ENCODE measurements around the gene RANGRF. TPM values are rescaled to one million over a fixed set of nuclear protein-coding genes. Genes with fewer than 3 reads are reported as not detected.

The RANGRF gene
- total RNA-seq, 1 donor from 2014 or later, result 11.9 TPM

GRCh38 chr17:8312726-8313600 lies 24.5 kb downstream of the RANGRF start:
- H3K27me3 Mint-ChIP-seq (ENCODE audit: insufficient read depth, low read depth), result peaks cover 39% of the 10 kb centered on the region
- no peaks in the 10 kb centered on the region for H3K36me3 ChIP-seq
- no peak overlapping the region for H3K27ac Mint-ChIP-seq
- H3K9me3 Mint-ChIP-seq, result no peaks in the 10 kb centered on the region
- no peaks in the 10 kb centered on the region for H4K20me1 ChIP-seq (ENCODE audit: low read depth)
- peaks cover 27% of the 10 kb centered on the region for H3K4me1 Mint-ChIP-seq
- H3K9ac ChIP-seq, result no peak overlapping the region
- H2AFZ ChIP-seq (replicated peaks), result no peak overlapping the region
- peaks cover 11% of the 10 kb centered on the region for H3K4me1 ChIP-seq
- H3F3A ChIP-seq (ENCODE audit: low read depth), result peaks cover 3% of the 10 kb centered on the region
- no peak overlapping the region for H3K4me3 Mint-ChIP-seq
- no peaks in the 10 kb centered on the region for H3K36me3 Mint-ChIP-seq
- no peaks in the 10 kb centered on the region for H3K79me2 ChIP-seq (ENCODE audit: low read depth)
- H3K9me3 ChIP-seq (ENCODE audit: low read depth), result no peaks in the 10 kb centered on the region
- H3K27me3 ChIP-seq, result peaks cover 45% of the 10 kb centered on the region
- no peak overlapping the region for H3K4me3 ChIP-seq
- H3K27ac ChIP-seq, result no peak overlapping the region
- no peak overlapping the region for H3K4me2 ChIP-seq
- TF ChIP-seq CTCF (IDR thresholded peaks at IDR 0.05) (no peak), EZH2 (IDR thresholded peaks at IDR 0.05) (no peak), EZH2phosphoT487 (IDR thresholded peaks at IDR 0.05) (no peak)
- DNase-seq (ENCODE audit: low spot score), result no peak

DNA sequence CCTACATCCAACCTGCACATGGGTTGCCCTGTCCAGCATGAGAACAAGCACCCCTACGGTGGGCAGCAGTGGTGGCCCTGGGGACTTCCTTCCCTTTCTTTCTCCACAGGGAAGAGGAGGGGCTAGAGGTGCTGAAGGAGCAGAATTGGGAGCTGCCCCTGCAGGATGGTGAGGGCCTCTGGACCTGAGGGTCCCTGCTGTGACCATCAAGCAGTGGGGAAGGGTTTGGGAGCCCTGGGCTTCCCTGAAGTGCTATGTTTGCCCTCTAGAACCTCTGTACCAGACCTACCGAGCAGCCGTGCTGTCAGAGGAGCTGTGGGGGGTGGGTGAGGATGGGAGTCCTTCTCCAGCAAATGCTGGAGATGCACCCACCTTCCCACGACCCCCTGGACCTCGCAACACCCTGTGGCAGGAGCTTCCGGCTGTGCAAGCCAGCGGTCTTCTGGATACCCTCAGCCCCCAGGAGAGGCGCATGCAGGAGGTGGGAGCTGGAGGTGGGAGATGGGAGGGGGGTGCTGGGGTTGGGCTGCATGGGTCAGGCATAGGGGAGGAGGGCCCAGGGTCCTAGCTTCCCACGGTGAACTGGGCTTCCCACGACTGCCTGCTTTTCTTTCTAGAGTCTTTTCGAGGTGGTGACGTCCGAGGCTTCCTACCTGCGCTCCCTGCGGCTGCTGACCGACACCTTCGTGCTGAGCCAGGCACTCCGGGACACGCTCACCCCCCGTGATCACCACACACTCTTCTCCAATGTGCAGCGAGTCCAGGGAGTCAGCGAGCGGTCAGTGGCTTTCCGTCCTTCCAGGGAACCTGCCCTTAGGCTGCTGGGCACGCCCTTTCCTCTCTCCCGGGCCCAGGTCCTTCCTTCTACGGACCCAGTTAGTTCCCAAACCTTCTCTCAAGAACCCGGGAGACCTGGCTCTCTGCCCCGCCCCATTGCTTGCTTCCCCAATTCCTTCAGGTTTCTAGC lies 26.6 kb downstream of the RANGRF start:
- Mint-ChIP-seq H3K4me1 (peaks cover 25% of the 10 kb centered on the region), H3K9me3 (no peaks in the 10 kb centered on the region), H3K27me3 (ENCODE audit: insufficient read depth, low read depth) (peaks cover 33% of the 10 kb centered on the region), H3K4me3 (peak overlapping the region; percentile 75), H3K27ac (no peak overlapping the region), H3K36me3 (no peaks in the 10 kb centered on the region)
- Histone ChIP-seq H3K27me3 (peaks cover 48% of the 10 kb centered on the region), H2AFZ (replicated peaks) (peak overlapping the region; percentile 99), H3K36me3 (no peaks in the 10 kb centered on the region), H4K20me1 (ENCODE audit: low read depth) (no peaks in the 10 kb centered on the region), H3K9ac (no peak overlapping the region), H3K9me3 (ENCODE audit: low read depth) (no peaks in the 10 kb centered on the region), H3F3A (ENCODE audit: low read depth) (peaks cover 3% of the 10 kb centered on the region), H3K4me3 (peak overlapping the region; percentile 56), H3K4me2 (peak overlapping the region; percentile 98), H3K27ac (no peak overlapping the region), H3K79me2 (ENCODE audit: low read depth) (no peaks in the 10 kb centered on the region), H3K4me1 (peaks cover 11% of the 10 kb centered on the region)
- DNase-seq (ENCODE audit: low spot score), result peak; percentile 31
- TF ChIP-seq CTCF (IDR thresholded peaks at IDR 0.05), result no peak

GRCh38 chr17:8315764-8316217 lies 27.3 kb downstream of the RANGRF start:
- Histone ChIP-seq H3K9ac (no peak overlapping the region), H4K20me1 (ENCODE audit: low read depth) (no peaks in the 10 kb centered on the region), H3K4me2 (peak overlapping the region; percentile 98), H3K36me3 (no peaks in the 10 kb centered on the region), H3K9me3 (ENCODE audit: low read depth) (no peaks in the 10 kb centered on the region), H3K4me3 (peak overlapping the region; percentile 56), H3K79me2 (ENCODE audit: low read depth) (no peaks in the 10 kb centered on the region), H2AFZ (replicated peaks) (peak overlapping the region; percentile 99), H3F3A (ENCODE audit: low read depth) (peaks cover 3% of the 10 kb centered on the region), H3K4me1 (peaks cover 11% of the 10 kb centered on the region), H3K27me3 (peaks cover 48% of the 10 kb centered on the region), H3K27ac (no peak overlapping the region)
- H3K36me3 Mint-ChIP-seq, result no peaks in the 10 kb centered on the region
- no peaks in the 10 kb centered on the region for H3K9me3 Mint-ChIP-seq
- TF ChIP-seq EZH2phosphoT487 (IDR thresholded peaks at IDR 0.05) (no peak), EZH2 (IDR thresholded peaks at IDR 0.05) (peak; percentile 72)
- H3K4me3 Mint-ChIP-seq, result peak overlapping the region; percentile 75
- DNase-seq (ENCODE audit: low spot score), result peak; percentile 68
- H3K27me3 Mint-ChIP-seq (ENCODE audit: insufficient read depth, low read depth), result peaks cover 32% of the 10 kb centered on the region
- no peak overlapping the region for H3K27ac Mint-ChIP-seq
- H3K4me1 Mint-ChIP-seq, result peaks cover 24% of the 10 kb centered on the region

All from neural progenitor cell (in vitro differentiated cells).